Ovary (tissue), 9 donors: ENCODE data around the gene SEMA5A. TPM values are rescaled to one million over a fixed set of nuclear protein-coding genes. Genes with fewer than 3 reads are reported as not detected.

Source experiments
- DNase-seq, 5 donors: peaks; one replicate each; pipeline ENCODE4 v3.0.0-alpha.2; 2019 to 2020
- H3K27ac ChIP-seq, 2 donors: fragments of 200-600 bp; one replicate each; pipeline versions ENCODE4 v1.5.1 to v1.8.0; 2019 to 2022
- H3K27me3 ChIP-seq: fragments of 200-600 bp; one replicate; pipeline ENCODE4 v1.8.0; 2022
- H3K36me3 ChIP-seq: fragments of 200-600 bp; sonication (generic); one replicate; pipeline ENCODE4 v1.5.1; 2019
- H3K4me1 ChIP-seq: one replicate; pipeline ENCODE4 v1.8.1; 2013; ENCODE audit warnings: mild to moderate bottlenecking, moderate library complexity; ENCODE audit not compliant: insufficient read depth
- H3K4me3 ChIP-seq: fragments of 200-600 bp; sonication (generic); one replicate; pipeline ENCODE4 v1.5.1; 2017
- H3K9me3 ChIP-seq, 2 donors: fragments of 200-600 bp in 1 of 2; sonication (generic) in 1 of 2; one replicate each; pipeline versions ENCODE4 v1.5.1 to v1.8.1; 2013 to 2019; ENCODE audit warnings: mild to moderate bottlenecking in 1 of 2, moderate library complexity in 1 of 2
- EP300 ChIP-seq: sonication (generic); formaldehyde crosslinking; IDR thresholded peaks from one replicate; pipeline ENCODE4 v1.6.1; 2017; ENCODE audit warnings: antibody characterized with exemption
- POLR2A ChIP-seq: fragments of 450-650 bp; IDR thresholded peaks from one replicate; pipeline ENCODE4 v1.6.1; 2017; ENCODE audit warnings: antibody characterized with exemption, mild to moderate bottlenecking, moderate library complexity
- WGBS, 3 donors: extraction: QIAGEN DNeasy Blood & Tissue Kit in 1 of 3; methylation state at CpG; one replicate each; pipeline versions ENCODE4 v1.1.5 to v1.1.7; 2013 to 2017; 5-methylcytosine and 5-hydroxymethylcytosine counted together
- intact Hi-C, 4 donors: fragments of 100-400 bp; cut with DNase I; formaldehyde crosslinking; loops; one replicate each; pipeline versions ENCODE4 v1.11.0 to v1.15.1; 2022 to 2023
- polyA plus RNA-seq, 2 donors: library from polyadenylated mRNA; stranded (reverse); fragments of 200-250 nt in 1 of 2; fragments of 350-450 nt in 1 of 2; fragmentation: Illumina TruSeq in 1 of 2; extraction: RNeasy Lipid Tissue Mini Kit (QIAGEN cat#74804) in 1 of 2; gene quantifications; one replicate each; pipeline ENCODE4 v1.2.3, GENCODE V29; 2013 to 2014
- total RNA-seq, 7 donors: library from RNA; depleted of rRNA in 2 of 7; stranded (reverse); fragments of >200 nt in 2 of 7; fragmentation: NEBNext Ultra II Directional in 3 of 7; extraction: Animal tissue kit (Norgen Biotek cat#: 25700) in 3 of 7; gene quantifications; one replicate each; pipeline versions ENCODE4 v1.1.0 to v1.2.4, GENCODE V29; 2016 to 2023
- TF ChIP-seq, protein P1 (sequence below), 3 donors: fragments of 450-650 bp in 2 of 3; fragments of 200-600 bp in 1 of 3; IDR thresholded peaks; one replicate each; pipeline versions ENCODE4 v1.5.1 to v1.8.0; 2016 to 2022; ENCODE audit warnings: antibody characterized with exemption in 3 of 3, mild to moderate bottlenecking in 1 of 3
- donor health status: DM: no; HTN: no; CAD: no; lungs with moderate emphysema.
- donor health status: DM: no; HTN: no; CAD: no.
- donor health status: Bipolar disorder and iron deficiency.
- donor health status: DM: yes; HTN: yes; CAD: no.
- donor health status: DM: no; HTN: no; CAD: no.
- donor health status: DM: yes; HTN: yes; CAD: no.

SEMA5A gene
- total and polyA plus RNA-seq, 9 donors: 2.0 to 6.6 (median 4.3) TPM

DNA sequence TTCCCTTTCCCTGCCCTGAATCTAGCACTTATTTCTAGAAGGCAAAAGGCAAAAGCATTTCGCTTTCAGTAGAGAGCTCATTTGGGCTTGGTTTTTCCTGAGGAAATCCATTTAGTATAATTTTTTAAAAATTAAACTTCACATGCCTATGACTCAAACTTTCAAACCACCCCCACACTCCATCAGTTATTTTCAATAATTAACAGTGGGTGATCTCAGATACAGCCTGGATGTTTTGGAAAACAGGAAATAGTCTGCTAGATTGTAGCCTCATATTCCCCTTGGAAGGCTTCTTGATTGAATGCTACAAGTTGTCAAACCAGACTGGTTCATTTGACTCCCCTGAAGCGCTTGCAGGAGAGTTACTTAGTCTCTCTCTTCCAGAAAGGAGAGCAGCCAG, 40.6 kb downstream of the SEMA5A start:
- H3K27ac ChIP-seq: no peak overlapping the region
- H3K27me3 ChIP-seq: no peaks in the 10 kb centered on the region
- H3K4me1 ChIP-seq: no peaks in the 10 kb centered on the region
- 40 to 49% (median 43%) methylated on average over 2 of the region's 2 CpGs for WGBS, 3 donors
- no peaks in the 10 kb centered on the region for H3K36me3 ChIP-seq
- no peak overlapping the region for H3K4me3 ChIP-seq
- TF ChIP-seq, protein P1, sequence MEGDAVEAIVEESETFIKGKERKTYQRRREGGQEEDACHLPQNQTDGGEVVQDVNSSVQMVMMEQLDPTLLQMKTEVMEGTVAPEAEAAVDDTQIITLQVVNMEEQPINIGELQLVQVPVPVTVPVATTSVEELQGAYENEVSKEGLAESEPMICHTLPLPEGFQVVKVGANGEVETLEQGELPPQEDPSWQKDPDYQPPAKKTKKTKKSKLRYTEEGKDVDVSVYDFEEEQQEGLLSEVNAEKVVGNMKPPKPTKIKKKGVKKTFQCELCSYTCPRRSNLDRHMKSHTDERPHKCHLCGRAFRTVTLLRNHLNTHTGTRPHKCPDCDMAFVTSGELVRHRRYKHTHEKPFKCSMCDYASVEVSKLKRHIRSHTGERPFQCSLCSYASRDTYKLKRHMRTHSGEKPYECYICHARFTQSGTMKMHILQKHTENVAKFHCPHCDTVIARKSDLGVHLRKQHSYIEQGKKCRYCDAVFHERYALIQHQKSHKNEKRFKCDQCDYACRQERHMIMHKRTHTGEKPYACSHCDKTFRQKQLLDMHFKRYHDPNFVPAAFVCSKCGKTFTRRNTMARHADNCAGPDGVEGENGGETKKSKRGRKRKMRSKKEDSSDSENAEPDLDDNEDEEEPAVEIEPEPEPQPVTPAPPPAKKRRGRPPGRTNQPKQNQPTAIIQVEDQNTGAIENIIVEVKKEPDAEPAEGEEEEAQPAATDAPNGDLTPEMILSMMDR (IDR thresholded peaks at IDR 0.05): no peak
- no peak for TF ChIP-seq EP300
- TF ChIP-seq POLR2A: no peak
- intact Hi-C loops: loop anchor here in 1 of 4 donors (10.0 kb wide), 1 partner anchor 130 kb away; no protein-coding TSS in a partner anchor
- no peak for DNase-seq
- H3K9me3 ChIP-seq: no peaks in the 10 kb centered on the region

DNA sequence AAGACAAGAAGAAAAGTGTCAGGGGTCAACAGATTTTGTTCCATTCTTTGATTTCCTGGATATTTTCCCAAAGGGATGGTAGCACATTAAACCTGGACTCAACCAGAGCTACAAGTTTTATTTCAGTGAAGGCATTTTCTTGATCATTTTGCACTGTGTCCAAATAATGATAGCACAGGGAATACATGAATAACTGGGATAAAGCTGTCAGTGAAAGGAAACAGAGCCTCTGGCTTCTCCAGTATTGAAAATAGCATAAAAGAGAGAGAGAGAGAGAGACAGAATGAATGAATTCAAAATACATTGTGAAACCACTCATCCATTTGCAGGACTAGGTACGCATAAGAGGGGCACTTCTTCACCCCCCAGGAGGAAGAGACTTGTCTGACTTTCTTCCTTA, 43.0 kb downstream of the SEMA5A start:
- intact Hi-C loops: loop anchor here in 1 of 4 donors (10.0 kb wide), 1 partner anchor 128 kb away; no protein-coding TSS in a partner anchor
- no peak for DNase-seq
- WGBS, 3 donors: 86 to 95% (median 91%) methylated on average over 1 of the region's 1 CpG
- Histone ChIP-seq H3K27ac (no peak overlapping the region), H3K36me3 (no peaks in the 10 kb centered on the region), H3K4me3 (no peak overlapping the region), H3K27me3 (no peaks in the 10 kb centered on the region), H3K4me1 (no peaks in the 10 kb centered on the region), H3K9me3 (no peaks in the 10 kb centered on the region)
- TF ChIP-seq, protein P1 (IDR thresholded peaks at IDR 0.05): no peak
- no peak for TF ChIP-seq POLR2A
- no peak for TF ChIP-seq EP300

DNA sequence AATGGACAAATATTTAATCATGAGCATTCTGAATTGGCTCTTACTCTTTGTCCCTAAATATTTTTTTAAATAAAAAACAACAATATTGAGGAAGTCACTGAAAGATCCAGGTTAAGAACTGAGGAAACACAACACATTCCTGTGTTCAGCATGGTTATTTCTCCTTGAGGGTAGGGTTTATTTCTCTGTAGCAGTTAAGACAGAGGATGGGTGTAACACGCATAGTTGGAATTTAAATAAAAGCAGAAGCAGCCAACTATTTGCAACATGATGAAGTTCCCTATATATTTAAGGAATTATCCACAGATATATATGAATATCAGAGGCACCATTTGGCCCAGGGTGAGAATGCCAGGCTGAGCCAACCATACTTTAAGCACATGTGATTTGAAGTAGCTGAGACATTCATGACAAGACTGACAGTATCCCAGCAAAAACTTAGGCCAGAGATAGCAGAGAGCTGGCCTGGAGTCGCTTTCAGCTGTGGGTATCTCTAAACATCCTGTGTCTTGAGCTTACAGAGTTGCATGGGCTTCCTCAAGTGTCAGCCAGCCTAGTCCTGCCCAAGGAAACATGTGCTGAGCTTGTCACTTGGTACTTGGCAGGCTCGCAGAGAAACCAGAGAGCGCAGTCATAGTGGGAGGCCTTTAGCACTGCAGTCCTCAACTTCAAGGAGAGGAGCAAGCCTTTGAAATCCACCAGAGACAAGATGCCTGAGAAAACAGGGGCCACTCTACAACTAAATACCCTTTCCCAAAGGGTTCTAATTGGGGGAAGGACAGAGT, 43.6 kb downstream of the SEMA5A start:
- no peak overlapping the region for H3K4me3 ChIP-seq
- TF ChIP-seq, protein P1 (IDR thresholded peaks at IDR 0.05): no peak
- TF ChIP-seq EP300: no peak
- no peak for TF ChIP-seq POLR2A
- H3K9me3 ChIP-seq: no peaks in the 10 kb centered on the region
- no peak for DNase-seq
- no peak overlapping the region for H3K27ac ChIP-seq
- no peaks in the 10 kb centered on the region for H3K27me3 ChIP-seq
- WGBS, 3 donors: 80 to 93% (median 88%) methylated on average over 4 of the region's 4 CpGs
- no peaks in the 10 kb centered on the region for H3K4me1 ChIP-seq
- H3K36me3 ChIP-seq: no peaks in the 10 kb centered on the region
- intact Hi-C loops: loop anchor here in 1 of 4 donors (10.0 kb wide), 1 partner anchor 127 kb away; no protein-coding TSS in a partner anchor

DNA sequence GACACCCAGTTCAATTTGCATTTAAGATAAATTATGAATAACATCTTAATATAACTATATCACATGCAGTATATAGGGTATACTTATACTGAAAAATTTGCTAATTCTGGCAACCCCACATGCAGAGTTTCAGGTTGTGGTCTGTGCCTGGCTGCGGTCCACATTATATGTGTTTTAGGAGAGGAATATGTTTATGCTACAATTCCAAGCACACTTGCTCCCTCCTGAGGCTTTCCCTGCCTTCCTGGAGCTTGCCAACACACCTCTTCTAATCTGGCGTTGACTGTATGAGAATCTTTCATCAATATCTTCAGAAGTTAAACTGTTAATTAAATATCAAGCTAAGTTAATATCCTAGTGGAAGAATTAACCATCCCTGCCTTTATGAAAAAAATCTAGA, 45.2 kb downstream of the SEMA5A start:
- TF ChIP-seq POLR2A (no peak), EP300 (no peak)
- TF ChIP-seq, protein P1 (IDR thresholded peaks at IDR 0.05): no peak
- Histone ChIP-seq H3K4me1 (no peaks in the 10 kb centered on the region), H3K27ac (no peak overlapping the region), H3K36me3 (no peaks in the 10 kb centered on the region), H3K9me3 (no peaks in the 10 kb centered on the region), H3K27me3 (no peaks in the 10 kb centered on the region), H3K4me3 (no peak overlapping the region)
- 78 to 86% (median 81%) methylated on average over 2 of the region's 2 CpGs for WGBS, 3 donors
- no peak for DNase-seq
- intact Hi-C loops: loop anchor here in 1 of 4 donors (10.0 kb wide), 1 partner anchor 126 kb away; no protein-coding TSS in a partner anchor
